ENCODE results near the gene FAM110C.
"Not testable (repeated sequence)": the region's sequence is repeated elsewhere in the genome, so short reads cannot be mapped to it uniquely, and the experiment has no call there.

Gene FAM110C

GRCh38 chr2:28406-28975 is 17.8 kb downstream of the FAM110C start:
- Histone ChIP-seq H3K4me3 (ENCODE audit: low read depth in 1 of 5, low read length in 5 of 5) (no peak overlapping the region), H3K4me1 (ENCODE audit: control insufficient read depth in 5 of 5, insufficient read depth in 5 of 5, low read length in 5 of 5) (peaks cover 0 to 18% (median 3%) of the 10 kb centered on the region in 5 donors), H3K9ac (ENCODE audit: low read length in 5 of 5) (no peak overlapping the region), H3K36me3 (ENCODE audit: control insufficient read depth in 5 of 5, insufficient read depth in 5 of 5, low read length in 5 of 5) (no peaks in the 10 kb centered on the region), H3K9me3 (ENCODE audit: control insufficient read depth in 5 of 5, low read length in 5 of 5) (no peaks in the 10 kb centered on the region), H3K27me3 (ENCODE audit: control insufficient read depth in 5 of 5, insufficient read depth in 4 of 5, low read length in 5 of 5) (no peaks in the 10 kb centered on the region), H3K27ac (ENCODE audit: low read depth, low read length) (no peak overlapping the region)

DNA sequence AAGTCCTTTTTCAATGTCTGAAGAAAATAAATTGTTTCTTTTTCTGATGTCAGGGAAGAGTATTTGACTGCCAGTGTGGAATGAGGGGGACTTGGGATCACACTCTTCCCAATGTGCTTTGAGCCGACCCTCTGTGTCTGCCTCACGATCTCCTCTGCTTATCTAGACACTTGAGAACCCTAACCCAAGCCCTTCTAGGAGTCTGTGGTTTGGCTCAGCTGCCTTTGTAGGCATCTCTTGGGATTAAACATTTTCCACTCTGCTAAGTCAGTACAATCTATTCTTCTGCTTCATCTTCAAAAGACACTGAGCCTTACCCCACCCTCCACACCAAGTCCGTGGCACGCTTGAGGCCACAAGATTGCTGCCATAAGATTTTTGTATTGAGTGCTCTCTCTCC is 19.4 kb downstream of the FAM110C start:
- H3K4me1 ChIP-seq (ENCODE audit: control insufficient read depth in 5 of 5, insufficient read depth in 5 of 5, low read length in 5 of 5): peaks cover 0 to 18% (median 3%) of the 10 kb centered on the region in 5 donors
- no peak overlapping the region for H3K27ac ChIP-seq (ENCODE audit: low read depth, low read length)
- no peaks in the 10 kb centered on the region for H3K36me3 ChIP-seq (ENCODE audit: control insufficient read depth in 5 of 5, insufficient read depth in 5 of 5, low read length in 5 of 5)
- H3K27me3 ChIP-seq (ENCODE audit: control insufficient read depth in 5 of 5, insufficient read depth in 4 of 5, low read length in 5 of 5): no peaks in the 10 kb centered on the region
- no peaks in the 10 kb centered on the region for H3K9me3 ChIP-seq (ENCODE audit: control insufficient read depth in 5 of 5, low read length in 5 of 5)
- H3K4me3 ChIP-seq (ENCODE audit: low read depth in 1 of 5, low read length in 5 of 5): no peak overlapping the region
- no peak overlapping the region for H3K9ac ChIP-seq (ENCODE audit: low read length in 5 of 5)

GRCh38 chr2:25543-25942 is 20.8 kb downstream of the FAM110C start:
- Histone ChIP-seq H3K4me1 (ENCODE audit: control insufficient read depth in 5 of 5, insufficient read depth in 5 of 5, low read length in 5 of 5) (peaks cover 0 to 18% (median 3%) of the 10 kb centered on the region in 5 donors), H3K27me3 (ENCODE audit: control insufficient read depth in 5 of 5, insufficient read depth in 4 of 5, low read length in 5 of 5) (no peaks in the 10 kb centered on the region), H3K9me3 (ENCODE audit: control insufficient read depth in 5 of 5, low read length in 5 of 5) (no peaks in the 10 kb centered on the region), H3K4me3 (ENCODE audit: low read depth in 1 of 5, low read length in 5 of 5) (no peak overlapping the region), H3K36me3 (ENCODE audit: control insufficient read depth in 5 of 5, insufficient read depth in 5 of 5, low read length in 5 of 5) (no peaks in the 10 kb centered on the region), H3K9ac (ENCODE audit: low read length in 5 of 5) (no peak overlapping the region), H3K27ac (ENCODE audit: low read depth, low read length) (no peak overlapping the region)

DNA sequence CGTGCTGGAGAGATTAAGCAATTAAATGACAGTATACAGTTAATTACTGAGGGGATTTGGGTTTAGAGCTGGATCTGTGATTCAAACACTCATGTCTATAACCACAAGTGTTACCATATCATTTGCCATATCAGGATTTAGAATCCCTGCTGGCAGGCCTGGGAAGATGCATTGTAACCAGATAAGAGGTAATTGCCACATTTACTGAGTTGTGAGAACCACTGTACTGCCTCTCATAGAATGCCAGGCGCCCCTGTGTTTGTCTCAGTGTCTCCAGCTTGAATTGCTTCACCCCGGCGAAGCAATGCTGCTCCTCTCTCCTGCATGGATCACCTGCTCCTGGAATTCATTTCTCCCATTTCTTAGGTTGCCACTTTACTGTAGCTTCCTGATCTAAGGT is 21.7 kb downstream of the FAM110C start:
- not testable (repeated sequence) for H3K27me3 ChIP-seq (ENCODE audit: control insufficient read depth in 5 of 5, insufficient read depth in 4 of 5, low read length in 5 of 5); H3K9me3 ChIP-seq (ENCODE audit: control insufficient read depth in 5 of 5, low read length in 5 of 5); H3K36me3 ChIP-seq (ENCODE audit: control insufficient read depth in 5 of 5, insufficient read depth in 5 of 5, low read length in 5 of 5); H3K27ac ChIP-seq (ENCODE audit: low read depth, low read length); H3K9ac ChIP-seq (ENCODE audit: low read length in 5 of 5); H3K4me3 ChIP-seq (ENCODE audit: low read depth in 1 of 5, low read length in 5 of 5)
- peaks cover 0 to 18% (median 3%) of the 10 kb centered on the region in 5 donors for H3K4me1 ChIP-seq (ENCODE audit: control insufficient read depth in 5 of 5, insufficient read depth in 5 of 5, low read length in 5 of 5)

DNA sequence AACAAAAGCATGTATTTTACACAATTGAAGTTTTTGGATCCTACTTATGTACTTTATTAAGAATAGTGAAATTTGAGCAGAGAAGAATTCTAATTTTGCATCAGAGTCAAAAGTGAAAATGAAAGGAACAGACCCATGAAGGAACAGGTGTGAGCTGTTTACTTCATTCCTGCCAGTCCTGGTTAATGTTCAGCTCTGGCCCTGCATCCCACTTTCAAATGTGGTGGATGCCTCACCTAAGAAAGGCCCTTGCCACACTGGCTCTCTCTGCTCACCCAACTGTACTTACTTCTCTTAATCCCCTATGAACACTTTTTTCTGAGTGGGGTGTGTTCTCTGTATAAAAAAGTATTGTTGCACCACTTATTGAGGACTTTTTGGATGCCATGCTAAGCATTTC is 22.2 kb downstream of the FAM110C start:
- peaks cover 0 to 13% (median 3%) of the 10 kb centered on the region in 5 donors for H3K4me1 ChIP-seq (ENCODE audit: control insufficient read depth in 5 of 5, insufficient read depth in 5 of 5, low read length in 5 of 5)
- H3K36me3 ChIP-seq (ENCODE audit: control insufficient read depth in 5 of 5, insufficient read depth in 5 of 5, low read length in 5 of 5): no peaks in the 10 kb centered on the region
- H3K4me3 ChIP-seq (ENCODE audit: low read depth in 1 of 5, low read length in 5 of 5): no peak overlapping the region
- H3K27ac ChIP-seq (ENCODE audit: low read depth, low read length): no peak overlapping the region
- no peak overlapping the region for H3K9ac ChIP-seq (ENCODE audit: low read length in 5 of 5)
- H3K9me3 ChIP-seq (ENCODE audit: control insufficient read depth in 5 of 5, low read length in 5 of 5): no peaks in the 10 kb centered on the region
- H3K27me3 ChIP-seq (ENCODE audit: control insufficient read depth in 5 of 5, insufficient read depth in 4 of 5, low read length in 5 of 5): no peaks in the 10 kb centered on the region

DNA sequence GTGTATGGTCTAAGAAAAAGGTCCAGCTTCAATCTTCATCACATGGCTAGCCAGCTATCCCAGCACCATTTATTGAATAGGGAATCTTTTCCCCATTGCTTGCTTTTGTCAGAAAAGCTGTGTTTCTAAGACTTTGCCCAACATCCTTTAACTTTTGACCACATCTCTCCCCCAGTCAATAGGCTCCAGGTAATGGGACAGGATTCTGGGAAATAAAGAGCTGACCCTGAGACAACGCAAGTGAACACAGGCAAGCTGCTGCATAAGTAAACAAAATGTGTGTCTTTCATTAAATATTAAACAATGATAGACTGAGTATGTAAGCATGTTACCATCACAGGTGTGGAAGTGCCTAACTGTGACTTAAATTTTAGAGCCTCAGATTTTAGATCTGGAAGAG is 23.0 kb downstream of the FAM110C start:
- no peaks in the 10 kb centered on the region for H3K9me3 ChIP-seq (ENCODE audit: control insufficient read depth in 5 of 5, low read length in 5 of 5)
- H3K27ac ChIP-seq (ENCODE audit: low read depth, low read length): no peak overlapping the region
- no peaks in the 10 kb centered on the region for H3K27me3 ChIP-seq (ENCODE audit: control insufficient read depth in 5 of 5, insufficient read depth in 4 of 5, low read length in 5 of 5)
- H3K4me3 ChIP-seq (ENCODE audit: low read depth in 1 of 5, low read length in 5 of 5): no peak overlapping the region
- H3K4me1 ChIP-seq (ENCODE audit: control insufficient read depth in 5 of 5, insufficient read depth in 5 of 5, low read length in 5 of 5): peaks cover 0 to 12% (median 3%) of the 10 kb centered on the region in 5 donors
- no peaks in the 10 kb centered on the region for H3K36me3 ChIP-seq (ENCODE audit: control insufficient read depth in 5 of 5, insufficient read depth in 5 of 5, low read length in 5 of 5)
- no peak overlapping the region for H3K9ac ChIP-seq (ENCODE audit: low read length in 5 of 5)

DNA sequence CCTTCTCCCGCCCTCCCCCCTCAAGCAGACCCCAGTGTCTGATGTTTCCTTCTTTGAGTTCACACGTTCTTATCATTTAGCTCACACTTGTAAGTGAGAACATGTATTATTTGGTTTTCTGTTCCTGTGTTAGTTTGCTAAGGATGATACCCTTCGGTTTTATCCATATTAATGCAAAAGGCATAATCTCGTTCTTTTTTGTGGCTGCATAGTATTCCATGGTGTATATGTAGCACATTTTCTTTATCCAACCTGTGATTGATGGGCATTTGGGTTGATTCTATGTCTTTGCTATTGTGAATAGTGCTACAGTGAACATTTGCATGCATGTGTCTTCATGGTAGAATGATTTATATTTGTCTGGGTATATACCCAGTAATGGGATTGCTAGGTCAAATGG is 24.1 kb downstream of the FAM110C start:
- not testable (repeated sequence) for H3K36me3 ChIP-seq (ENCODE audit: control insufficient read depth in 5 of 5, insufficient read depth in 5 of 5, low read length in 5 of 5); H3K27me3 ChIP-seq (ENCODE audit: control insufficient read depth in 5 of 5, insufficient read depth in 4 of 5, low read length in 5 of 5); H3K27ac ChIP-seq (ENCODE audit: low read depth, low read length); H3K9ac ChIP-seq (ENCODE audit: low read length in 5 of 5); H3K4me3 ChIP-seq (ENCODE audit: low read depth in 1 of 5, low read length in 5 of 5); H3K9me3 ChIP-seq (ENCODE audit: control insufficient read depth in 5 of 5, low read length in 5 of 5)
- peaks cover 0 to 12% (median 3%) of the 10 kb centered on the region in 5 donors for H3K4me1 ChIP-seq (ENCODE audit: control insufficient read depth in 5 of 5, insufficient read depth in 5 of 5, low read length in 5 of 5)

- H3K9me3 ChIP-seq (ENCODE audit: control insufficient read depth in 5 of 5, low read length in 5 of 5); H3K4me3 ChIP-seq (ENCODE audit: low read depth in 1 of 5, low read length in 5 of 5); H3K36me3 ChIP-seq (ENCODE audit: control insufficient read depth in 5 of 5, insufficient read depth in 5 of 5, low read length in 5 of 5); H3K27me3 ChIP-seq (ENCODE audit: control insufficient read depth in 5 of 5, insufficient read depth in 4 of 5, low read length in 5 of 5); H3K9ac ChIP-seq (ENCODE audit: low read length in 5 of 5); H3K4me1 ChIP-seq (ENCODE audit: control insufficient read depth in 5 of 5, insufficient read depth in 5 of 5, low read length in 5 of 5); H3K27ac ChIP-seq (ENCODE audit: low read depth, low read length): not testable (repeated sequence)
These were observed 26.0 kb downstream of the FAM110C start for GRCh38 chr2:20259-20658.

DNA sequence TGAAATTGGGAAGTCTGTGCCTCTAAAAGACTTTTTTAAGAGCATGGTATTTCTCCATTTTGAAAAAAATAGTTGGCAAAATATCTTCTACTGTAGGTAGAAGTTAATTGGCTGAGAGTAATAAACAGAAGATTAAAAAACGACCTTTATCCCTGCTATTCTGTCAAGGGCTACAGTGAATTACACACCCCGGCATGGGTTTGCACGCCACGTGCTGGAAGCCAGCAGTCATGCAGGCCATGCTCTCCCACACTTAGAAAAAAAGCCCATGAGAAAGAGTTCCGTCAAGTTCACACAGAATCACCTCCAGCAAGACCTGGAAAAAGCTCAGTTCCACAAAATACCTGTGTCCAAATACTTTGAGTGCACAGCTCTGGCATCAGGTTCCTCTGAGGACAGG is 26.8 kb downstream of the FAM110C start:
- H3K9ac ChIP-seq (ENCODE audit: low read length in 5 of 5): no peak overlapping the region
- H3K4me1 ChIP-seq (ENCODE audit: control insufficient read depth in 5 of 5, insufficient read depth in 5 of 5, low read length in 5 of 5): no peaks in the 10 kb centered on the region
- H3K9me3 ChIP-seq (ENCODE audit: control insufficient read depth in 5 of 5, low read length in 5 of 5): no peaks in the 10 kb centered on the region
- H3K27me3 ChIP-seq (ENCODE audit: control insufficient read depth in 5 of 5, insufficient read depth in 4 of 5, low read length in 5 of 5): no peaks in the 10 kb centered on the region
- no peak overlapping the region for H3K4me3 ChIP-seq (ENCODE audit: low read depth in 1 of 5, low read length in 5 of 5)
- H3K36me3 ChIP-seq (ENCODE audit: control insufficient read depth in 5 of 5, insufficient read depth in 5 of 5, low read length in 5 of 5): no peaks in the 10 kb centered on the region
- H3K27ac ChIP-seq (ENCODE audit: low read depth, low read length): no peak overlapping the region

DNA sequence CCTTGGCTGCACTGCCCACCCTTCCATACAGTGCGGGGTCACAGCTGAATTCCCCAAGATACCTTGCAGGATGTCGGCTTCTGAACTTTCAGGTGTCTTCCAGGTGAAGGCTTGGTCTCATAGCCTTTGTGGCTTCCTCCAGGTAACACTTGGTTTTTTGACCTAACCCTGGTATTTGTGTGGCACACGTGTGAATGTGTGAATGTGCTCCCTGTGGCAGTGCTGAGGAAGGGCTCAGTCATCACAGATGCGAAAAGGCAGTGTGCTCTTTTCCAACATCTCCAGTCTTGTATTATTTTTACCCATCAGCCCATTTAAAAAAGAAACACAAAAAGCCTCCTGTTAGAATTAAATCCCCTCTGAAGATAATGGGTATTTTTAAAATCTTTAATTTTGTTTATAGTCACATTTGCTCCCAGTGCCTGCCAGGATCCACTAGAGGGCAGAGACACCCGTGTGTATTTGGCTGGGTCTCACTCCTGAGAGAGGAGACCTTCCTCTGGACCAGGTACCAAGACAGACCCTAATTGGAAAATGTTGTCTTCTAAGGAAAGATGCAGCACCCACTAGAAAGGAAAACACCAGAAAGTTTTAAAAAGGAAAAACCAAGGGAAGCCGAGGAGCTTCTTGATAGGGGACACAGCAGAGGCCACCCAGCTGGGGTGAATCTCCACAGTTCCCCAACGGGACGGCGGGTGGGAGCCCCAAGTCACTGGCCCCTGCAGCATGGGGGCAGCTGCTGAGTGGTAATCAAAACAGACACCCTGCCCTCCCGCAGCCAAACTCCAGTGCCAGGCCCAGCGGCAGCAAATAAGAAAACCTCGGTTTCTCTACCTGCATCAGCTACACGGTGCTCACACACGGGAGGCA is 27.7 kb downstream of the FAM110C start:
- no peaks in the 10 kb centered on the region for H3K36me3 ChIP-seq (ENCODE audit: control insufficient read depth in 5 of 5, insufficient read depth in 5 of 5, low read length in 5 of 5)
- no peak overlapping the region for H3K27ac ChIP-seq (ENCODE audit: low read depth, low read length)
- no peak overlapping the region for H3K9ac ChIP-seq (ENCODE audit: low read length in 5 of 5)
- no peaks in the 10 kb centered on the region for H3K9me3 ChIP-seq (ENCODE audit: control insufficient read depth in 5 of 5, low read length in 5 of 5)
- H3K27me3 ChIP-seq (ENCODE audit: control insufficient read depth in 5 of 5, insufficient read depth in 4 of 5, low read length in 5 of 5): no peaks in the 10 kb centered on the region
- H3K4me3 ChIP-seq (ENCODE audit: low read depth in 1 of 5, low read length in 5 of 5): no peak overlapping the region
- H3K4me1 ChIP-seq (ENCODE audit: control insufficient read depth in 5 of 5, insufficient read depth in 5 of 5, low read length in 5 of 5): no peaks in the 10 kb centered on the region

All from subcutaneous abdominal adipose tissue (tissue), 5 donors.